ENCODE measurements around the gene PPARGC1A. TPM values are rescaled to one million over a fixed set of nuclear protein-coding genes. Genes with fewer than 3 reads are reported as not detected.
A peak's percentile ranks its signal among the peaks of the same experiment; 100 is the strongest.

Gene PPARGC1A
- total and polyA plus RNA-seq, 2 of the 13 experiments (the other 11 are each of a cell fraction or from before 2014, with no cell fraction given): 20.7 to 37.3 TPM

GRCh38 chr4:23856630-23857029, 33.2 kb downstream of the PPARGC1A start (continued):
- TF ChIP-seq ARID5B (CRISPR knock-in tag; IDR thresholded peaks at IDR 0.05) (peak; percentile 83), CSRNP2 (CRISPR knock-in tag; conservative IDR thresholded peaks at IDR 0.05; ENCODE audit: low read depth) (no peak), HNF1A (IDR thresholded peaks at IDR 0.05; ENCODE audit: low read depth) (no peak; the same call in 1 of the 2 replicates), HNF1A (CRISPR knock-in tag; IDR thresholded peaks at IDR 0.05; ENCODE audit: borderline replicate concordance) (peak; percentile 25; the same call in 1 of the 2 replicates), ETV5 (CRISPR knock-in tag; IDR thresholded peaks at IDR 0.05; ENCODE audit: borderline replicate concordance) (peak; percentile 68; the same call in 1 of the 2 replicates), KAT2B (IDR thresholded peaks at IDR 0.05; ENCODE audit: borderline replicate concordance, low read depth, low read length) (no peak), ZNF879 (CRISPR knock-in tag; IDR thresholded peaks at IDR 0.05) (no peak), MAX (IDR thresholded peaks at IDR 0.05) (peak; percentile 11; the same call in 1 of the 2 replicates), ZNF775 (CRISPR knock-in tag; IDR thresholded peaks at IDR 0.05; ENCODE audit: borderline replicate concordance) (no peak), ZNF619 (CRISPR knock-in tag; IDR thresholded peaks at IDR 0.05) (no peak), RBAK (CRISPR knock-in tag; IDR thresholded peaks at IDR 0.05) (no peak), SNAPC4 (CRISPR knock-in tag; IDR thresholded peaks at IDR 0.05) (0 out of 2 replicates have a peak, but pooled peaks have one; percentile 44), SIN3A (IDR thresholded peaks at IDR 0.05; ENCODE audit: borderline replicate concordance, low read depth, low read length) (no peak), POGZ (CRISPR knock-in tag; IDR thresholded peaks at IDR 0.05) (peak; percentile 34; the same call in 1 of the 2 replicates), SMYD3 (CRISPR knock-in tag; IDR thresholded peaks at IDR 0.05) (no peak)

Data from HepG2 (cell line).